GM23248 (cell line): ENCODE data around the gene DERA. TPM values are rescaled to one million over a fixed set of nuclear protein-coding genes. Genes with fewer than 3 reads are reported as not detected.
A peak's percentile ranks its signal among the peaks of the same experiment; 100 is the strongest.

Source experiments
- DNase-seq: peaks from one replicate; pipeline ENCODE4 v3.0.0-alpha.2; 2015
- H2AFZ ChIP-seq: fragments of 200-600 bp; sonication (generic); 2 replicates; pipeline ENCODE4 v1.6.1; 2016; ENCODE audit warnings: antibody characterized with exemption
- H3F3A ChIP-seq: fragments of 200-600 bp; sonication (generic); 2 replicates; pipeline ENCODE4 v1.6.1; 2016; ENCODE audit warnings: mild to moderate bottlenecking, antibody characterized with exemption, mixed run types; ENCODE audit not compliant: insufficient read depth
- H3K27ac ChIP-seq: fragments of 200-600 bp; sonication (generic); 2 replicates; pipeline ENCODE4 v1.5.1; 2016; ENCODE audit warnings: mild to moderate bottlenecking
- H3K27me3 ChIP-seq: fragments of 200-600 bp; sonication (generic); replicated peaks from 2 replicates; pipeline ENCODE4 v1.6.1; 2016; ENCODE audit warnings: mild to moderate bottlenecking; ENCODE audit not compliant: insufficient read depth
- H3K36me3 ChIP-seq: fragments of 200-600 bp; sonication (generic); 2 replicates; pipeline ENCODE4 v1.6.1; 2016; ENCODE audit warnings: low read depth, mild to moderate bottlenecking
- H3K4me1 ChIP-seq: fragments of 200-600 bp; sonication (generic); 2 replicates; pipeline ENCODE4 v1.6.1; 2016; ENCODE audit warnings: mild to moderate bottlenecking; ENCODE audit not compliant: insufficient read depth
- H3K4me2 ChIP-seq: fragments of 200-600 bp; sonication (generic); one replicate; pipeline ENCODE4 v1.6.1; 2016; ENCODE audit warnings: mild to moderate bottlenecking; ENCODE audit not compliant: unreplicated experiment
- H3K4me3 ChIP-seq: fragments of 200-600 bp; sonication (generic); 2 replicates; pipeline ENCODE4 v1.5.1; 2016; ENCODE audit warnings: mild to moderate bottlenecking
- H3K79me2 ChIP-seq: fragments of 200-600 bp; sonication (generic); 2 replicates; pipeline ENCODE4 v1.6.1; 2016; ENCODE audit warnings: mild to moderate bottlenecking; ENCODE audit not compliant: insufficient read depth
- H3K9ac ChIP-seq: fragments of 200-600 bp; sonication (generic); 2 replicates; pipeline ENCODE4 v1.6.1; 2016; ENCODE audit warnings: mild to moderate bottlenecking
- H3K9me2 ChIP-seq: fragments of 200-600 bp; sonication (generic); 2 replicates; pipeline ENCODE4 v1.6.1; 2016; ENCODE audit warnings: mixed run types, mild to moderate bottlenecking, moderate library complexity; ENCODE audit not compliant: insufficient read depth
- H3K9me3 ChIP-seq: fragments of 200-600 bp; sonication (generic); one replicate; pipeline ENCODE4 v1.6.1; 2017; ENCODE audit warnings: low read depth
- H4K20me1 ChIP-seq: fragments of 200-600 bp; sonication (generic); 2 replicates; pipeline ENCODE4 v1.6.0; 2016; ENCODE audit not compliant: insufficient read depth
- EZH2 ChIP-seq: fragments of 200-600 bp; sonication (generic); IDR thresholded peaks from 2 replicates; pipeline ENCODE4 v1.6.1; 2018; ENCODE audit warnings: antibody characterized with exemption, mild to moderate bottlenecking; ENCODE audit not compliant: insufficient read depth, poor library complexity, severe bottlenecking
- EZH2phosphoT487 ChIP-seq: fragments of 200-600 bp; sonication (generic); IDR thresholded peaks from 2 replicates; pipeline ENCODE4 v1.6.1; 2018; ENCODE audit warnings: antibody characterized with exemption, moderate library complexity, mild to moderate bottlenecking, low read depth; ENCODE audit not compliant: insufficient read depth
- WGBS, 2 experiments: methylation state at CpG; one replicate each; pipeline ENCODE4 v1.1.6; 2015 to 2017; ENCODE audit warnings: low lambda C conversion rate in 2 of 2, low coverage in 1 of 2; ENCODE audit errors: missing lambda C conversion rate in 2 of 2; 5-methylcytosine and 5-hydroxymethylcytosine counted together
- in situ Hi-C: fragments of 300-500 bp; cut with MboI; formaldehyde crosslinking; loops from 2 replicates; pipeline ENCODE4 v1.15.0; 2020
- polyA plus RNA-seq: library from polyadenylated mRNA; unstranded; fragments of >200 nt; fragmentation: Nextera tagmentation; extraction: Ambion mirVana; gene quantifications from 2 replicates; pipeline ENCODE4 v1.2.1, GENCODE V29; 2016
- total RNA-seq: library from RNA; depleted of rRNA; stranded (reverse); fragments of >200 nt; shearing (Covaris generic); gene quantifications from 2 replicates; pipeline ENCODE4 v1.2.3, GENCODE V29; 2014

The DERA gene
- total and polyA plus RNA-seq, 2 experiments from 2014 or later, result 47.3 to 70.5 TPM

DNA sequence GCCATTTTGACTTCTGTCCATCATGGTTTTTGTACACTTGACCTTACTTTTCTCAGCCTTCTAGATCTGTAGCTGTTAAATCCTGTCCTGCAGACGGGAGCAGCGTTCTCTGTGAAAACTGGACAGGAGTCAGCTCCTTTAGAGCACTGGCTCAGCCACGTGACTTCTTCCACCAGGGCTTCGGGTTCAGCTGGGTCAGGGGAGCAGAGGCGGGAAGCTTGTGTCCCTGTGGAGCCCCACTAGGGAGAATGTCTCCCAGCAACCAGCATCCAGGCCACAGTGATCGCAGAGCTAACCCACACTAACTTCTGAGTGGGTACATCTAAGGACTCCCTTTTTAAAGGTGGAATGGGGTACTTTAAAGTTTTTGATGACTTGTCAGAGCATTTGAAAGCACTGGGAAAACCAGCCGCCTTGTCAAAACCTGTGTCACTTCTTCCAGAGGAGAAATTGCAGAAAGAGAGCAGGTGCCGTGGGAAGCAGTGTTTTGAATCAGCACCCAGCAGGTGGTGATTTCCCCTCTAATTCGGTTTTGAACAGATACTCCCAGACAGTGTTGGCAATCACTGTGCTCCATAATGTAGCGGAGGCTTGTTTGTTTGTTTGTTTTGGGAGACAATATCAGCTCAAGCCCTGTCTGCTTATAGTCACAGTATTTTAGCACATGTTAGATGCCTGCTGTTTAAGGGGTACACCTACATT lies 17.9 kb downstream of the DERA start:
- in situ Hi-C loops, result no loop called here
- H3F3A ChIP-seq, result peaks cover 15% of the 10 kb centered on the region
- peak overlapping the region; percentile 32 for H3K4me3 ChIP-seq
- H3K9me3 ChIP-seq, result no peaks in the 10 kb centered on the region
- no peaks in the 10 kb centered on the region for H3K9me2 ChIP-seq
- no peak overlapping the region; the same call in 1 of the 2 replicates for H2AFZ ChIP-seq
- whole genome bisulfite sequencing, 2 experiments, result 59 to 68% methylated on average over 10 of the region's 10 CpGs
- H3K79me2 ChIP-seq, result peaks cover 84% of the 10 kb centered on the region
- peaks cover 39% of the 10 kb centered on the region for H3K4me1 ChIP-seq
- H3K27me3 ChIP-seq, result no peaks in the 10 kb centered on the region
- no peak overlapping the region for H3K9ac ChIP-seq
- peak overlapping the region; percentile 43; the same call in 1 of the 2 replicates for H3K27ac ChIP-seq
- H3K4me2 ChIP-seq, result peak overlapping the region; percentile 76
- TF ChIP-seq EZH2 (no peak), EZH2phosphoT487 (no peak)
- DNase-seq, result peak; percentile 19
- no peaks in the 10 kb centered on the region for H4K20me1 ChIP-seq
- H3K36me3 ChIP-seq, result no peaks in the 10 kb centered on the region

DNA sequence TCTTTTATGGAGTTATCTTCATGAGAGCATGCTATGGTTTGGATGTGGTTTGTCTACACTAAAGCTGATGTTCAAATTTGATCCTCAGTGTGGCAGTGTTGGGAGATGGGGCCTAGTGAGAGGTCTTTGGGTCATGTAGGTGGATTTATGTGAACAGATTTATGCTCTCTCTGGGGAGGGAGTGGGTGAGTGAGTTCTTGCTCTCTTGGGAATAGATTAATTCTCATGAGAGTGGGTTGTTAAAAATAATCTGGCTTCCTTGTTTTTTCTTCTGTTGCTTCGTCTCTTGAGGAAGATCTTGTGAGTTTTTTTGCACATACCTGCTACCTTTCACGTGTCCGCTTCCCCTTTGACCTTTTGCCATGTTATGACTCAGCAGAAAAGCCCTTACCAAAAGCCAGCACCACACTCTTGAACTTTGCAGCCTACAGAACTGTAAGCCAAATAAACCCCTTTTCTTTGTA lies 20.5 kb downstream of the DERA start:
- Histone ChIP-seq H2AFZ (no peak overlapping the region), H3K27me3 (no peaks in the 10 kb centered on the region), H3K9me2 (no peaks in the 10 kb centered on the region), H4K20me1 (no peaks in the 10 kb centered on the region), H3K36me3 (no peaks in the 10 kb centered on the region), H3K4me2 (no peak overlapping the region), H3F3A (peaks cover 15% of the 10 kb centered on the region), H3K27ac (no peak overlapping the region), H3K4me3 (no peak overlapping the region), H3K4me1 (peaks cover 39% of the 10 kb centered on the region), H3K9me3 (no peaks in the 10 kb centered on the region), H3K79me2 (peaks cover 86% of the 10 kb centered on the region), H3K9ac (no peak overlapping the region)
- 84 to 86% methylated on average over 3 of the region's 3 CpGs for WGBS, 2 experiments
- no peak for TF ChIP-seq EZH2phosphoT487
- no peak for TF ChIP-seq EZH2
- in situ Hi-C loops, result no loop called here
- peak; percentile 11 for DNase-seq

- peaks cover 86% of the 10 kb centered on the region for H3K79me2 ChIP-seq
- H3K4me2 ChIP-seq, result no peak overlapping the region
- H3F3A ChIP-seq, result peaks cover 13% of the 10 kb centered on the region
- WGBS, 2 experiments, result 97 to 100% methylated on average over 1 of the region's 1 CpG
- no peaks in the 10 kb centered on the region for H4K20me1 ChIP-seq
- no peaks in the 10 kb centered on the region for H3K9me3 ChIP-seq
- no peaks in the 10 kb centered on the region for H3K9me2 ChIP-seq
- no peak overlapping the region for H2AFZ ChIP-seq
- in situ Hi-C loops, result no loop called here
- no peak overlapping the region for H3K27ac ChIP-seq
- H3K4me3 ChIP-seq, result no peak overlapping the region
- H3K9ac ChIP-seq, result no peak overlapping the region
- peaks cover 36% of the 10 kb centered on the region for H3K4me1 ChIP-seq
- H3K36me3 ChIP-seq, result no peaks in the 10 kb centered on the region
- H3K27me3 ChIP-seq, result no peaks in the 10 kb centered on the region
- no peak for DNase-seq
- TF ChIP-seq EZH2 (no peak), EZH2phosphoT487 (no peak)
Observed at GRCh38 chr12:15932327-15932726, 21.2 kb downstream of the DERA start.

GRCh38 chr12:15932971-15933370 lies 21.8 kb downstream of the DERA start:
- Histone ChIP-seq H3K27ac (no peak overlapping the region), H3K27me3 (no peaks in the 10 kb centered on the region), H3K9ac (no peak overlapping the region), H3K36me3 (no peaks in the 10 kb centered on the region), H3K9me3 (no peaks in the 10 kb centered on the region), H3K4me1 (peaks cover 30% of the 10 kb centered on the region), H3K9me2 (no peaks in the 10 kb centered on the region), H3K79me2 (peaks cover 89% of the 10 kb centered on the region), H2AFZ (no peak overlapping the region), H4K20me1 (no peaks in the 10 kb centered on the region), H3K4me3 (no peak overlapping the region), H3F3A (peaks cover 8% of the 10 kb centered on the region), H3K4me2 (no peak overlapping the region)
- no peak for DNase-seq
- in situ Hi-C loops, result no loop called here
- WGBS, 2 experiments, result 91 to 100% methylated on average over 3 of the region's 3 CpGs
- TF ChIP-seq EZH2phosphoT487 (no peak), EZH2 (no peak)
